ENCODE measurements around the gene PLCD1. TPM values are rescaled to one million over a fixed set of nuclear protein-coding genes. Genes with fewer than 3 reads are reported as not detected.
"Not testable (repeated sequence)": the region's sequence is repeated elsewhere in the genome, so short reads cannot be mapped to it uniquely, and the experiment has no call there.

Gene PLCD1
- total and polyA plus RNA-seq, 5 donors = 11.2 to 17.7 (median 13.7) TPM

- Histone ChIP-seq H3K4me1 (ENCODE audit: control insufficient read depth, insufficient read depth, low read length) (peaks cover 3% of the 10 kb centered on the region), H3K27me3 (ENCODE audit: control insufficient read depth, insufficient read depth) (no peaks in the 10 kb centered on the region), H3K27ac (ENCODE audit: low read length) (no peak overlapping the region), H3K4me3 (ENCODE audit: low read length) (no peak overlapping the region), H3K9me3 (ENCODE audit: control insufficient read depth, low read length) (no peaks in the 10 kb centered on the region)
- intact Hi-C loops (cut with DNase I) = no loop called here
- 74% methylated on average over 3 of the region's 3 CpGs for WGBS
- no peak for DNase-seq
- ATAC-seq = no peak
Measured at GRCh38 chr3:38036906-38037305, 7.5 kb upstream of the PLCD1 start.

GRCh38 chr3:38036286-38036685, 6.8 kb upstream of the PLCD1 start:
- no peak overlapping the region for H3K4me3 ChIP-seq (ENCODE audit: low read length)
- H3K27me3 ChIP-seq (ENCODE audit: control insufficient read depth, insufficient read depth) = no peaks in the 10 kb centered on the region
- 94% methylated on average over 5 of the region's 5 CpGs for WGBS
- H3K9me3 ChIP-seq (ENCODE audit: control insufficient read depth, low read length) = no peaks in the 10 kb centered on the region
- no peak for ATAC-seq
- peaks cover 3% of the 10 kb centered on the region for H3K4me1 ChIP-seq (ENCODE audit: control insufficient read depth, insufficient read depth, low read length)
- no peak overlapping the region for H3K27ac ChIP-seq (ENCODE audit: low read length)
- intact Hi-C loops (cut with DNase I) = no loop called here
- DNase-seq = no peak

- DNase-seq; H3K9me3 ChIP-seq (ENCODE audit: control insufficient read depth, low read length); H3K4me1 ChIP-seq (ENCODE audit: control insufficient read depth, insufficient read depth, low read length); H3K27ac ChIP-seq (ENCODE audit: low read length); H3K4me3 ChIP-seq (ENCODE audit: low read length); H3K27me3 ChIP-seq (ENCODE audit: control insufficient read depth, insufficient read depth); intact Hi-C loops (cut with DNase I); ATAC-seq: not testable (repeated sequence)
- WGBS = 86% methylated on average over 9 of the region's 9 CpGs
Measured at GRCh38 chr3:38034335-38034734, 4.9 kb upstream of the PLCD1 start.

DNA sequence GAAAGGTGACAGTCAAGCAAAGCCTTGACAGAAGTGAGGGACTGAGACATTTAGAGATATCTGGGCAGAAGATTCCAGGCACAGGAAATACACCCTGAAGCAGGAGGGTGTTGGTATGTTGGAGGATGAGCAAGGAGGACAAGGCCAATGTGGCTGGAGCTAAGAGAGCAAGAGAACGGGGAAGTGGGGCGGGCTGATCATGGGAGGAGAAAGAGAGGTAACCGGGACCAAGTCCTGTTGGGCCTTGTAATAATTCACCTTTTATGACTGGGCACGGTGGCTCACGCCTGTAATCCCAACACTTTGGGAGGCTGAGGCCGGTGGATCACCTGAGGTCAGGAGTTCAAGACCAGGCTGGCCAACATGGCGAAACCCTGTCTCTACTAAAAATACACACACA, 4.1 kb upstream of the PLCD1 start:
- H3K4me1 ChIP-seq (ENCODE audit: control insufficient read depth, insufficient read depth, low read length); DNase-seq; H3K27ac ChIP-seq (ENCODE audit: low read length); intact Hi-C loops (cut with DNase I); H3K27me3 ChIP-seq (ENCODE audit: control insufficient read depth, insufficient read depth); H3K9me3 ChIP-seq (ENCODE audit: control insufficient read depth, low read length); ATAC-seq; H3K4me3 ChIP-seq (ENCODE audit: low read length): not testable (repeated sequence)
- 88% methylated on average over 7 of the region's 7 CpGs for WGBS

- Histone ChIP-seq H3K9me3 (ENCODE audit: control insufficient read depth, low read length) (no peaks in the 10 kb centered on the region), H3K27me3 (ENCODE audit: control insufficient read depth, insufficient read depth) (no peaks in the 10 kb centered on the region), H3K4me1 (ENCODE audit: control insufficient read depth, insufficient read depth, low read length) (no peaks in the 10 kb centered on the region), H3K27ac (ENCODE audit: low read length) (no peak overlapping the region), H3K4me3 (ENCODE audit: low read length) (no peak overlapping the region)
- no peak for DNase-seq
- WGBS = 94% methylated on average over 1 of the region's 1 CpG
- no peak for ATAC-seq
- intact Hi-C loops (cut with DNase I) = no loop called here
Measured at GRCh38 chr3:38032328-38032865, 3.0 kb upstream of the PLCD1 start.

- no peaks in the 10 kb centered on the region for H3K9me3 ChIP-seq (ENCODE audit: control insufficient read depth, low read length)
- H3K4me1 ChIP-seq (ENCODE audit: control insufficient read depth, insufficient read depth, low read length) = no peaks in the 10 kb centered on the region
- H3K27me3 ChIP-seq (ENCODE audit: control insufficient read depth, insufficient read depth) = no peaks in the 10 kb centered on the region
- WGBS = 52% methylated on average over 9 of the region's 9 CpGs
- intact Hi-C loops (cut with DNase I) = no loop called here
- no peak overlapping the region for H3K27ac ChIP-seq (ENCODE audit: low read length)
- peak; percentile 2 to 22 for ATAC-seq
- no peak overlapping the region for H3K4me3 ChIP-seq (ENCODE audit: low read length)
- DNase-seq = peak in 1 of 3 donors; percentile 55
Measured at GRCh38 chr3:38031022-38031994, 1.9 kb upstream of the PLCD1 start.

- H3K4me3 ChIP-seq (ENCODE audit: low read length) = peak overlapping the region; percentile 85
- no peaks in the 10 kb centered on the region for H3K9me3 ChIP-seq (ENCODE audit: control insufficient read depth, low read length)
- DNase-seq (no peak), ATAC-seq (no peak)
- intact Hi-C loops (cut with DNase I) = no loop called here
- H3K4me1 ChIP-seq (ENCODE audit: control insufficient read depth, insufficient read depth, low read length) = no peaks in the 10 kb centered on the region
- peak overlapping the region; percentile 34 for H3K27ac ChIP-seq (ENCODE audit: low read length)
- WGBS = 39% methylated on average over 8 of the region's 8 CpGs
- H3K27me3 ChIP-seq (ENCODE audit: control insufficient read depth, insufficient read depth) = no peaks in the 10 kb centered on the region
Measured at GRCh38 chr3:38030126-38031021, 932 bp upstream of the PLCD1 start.

DNA sequence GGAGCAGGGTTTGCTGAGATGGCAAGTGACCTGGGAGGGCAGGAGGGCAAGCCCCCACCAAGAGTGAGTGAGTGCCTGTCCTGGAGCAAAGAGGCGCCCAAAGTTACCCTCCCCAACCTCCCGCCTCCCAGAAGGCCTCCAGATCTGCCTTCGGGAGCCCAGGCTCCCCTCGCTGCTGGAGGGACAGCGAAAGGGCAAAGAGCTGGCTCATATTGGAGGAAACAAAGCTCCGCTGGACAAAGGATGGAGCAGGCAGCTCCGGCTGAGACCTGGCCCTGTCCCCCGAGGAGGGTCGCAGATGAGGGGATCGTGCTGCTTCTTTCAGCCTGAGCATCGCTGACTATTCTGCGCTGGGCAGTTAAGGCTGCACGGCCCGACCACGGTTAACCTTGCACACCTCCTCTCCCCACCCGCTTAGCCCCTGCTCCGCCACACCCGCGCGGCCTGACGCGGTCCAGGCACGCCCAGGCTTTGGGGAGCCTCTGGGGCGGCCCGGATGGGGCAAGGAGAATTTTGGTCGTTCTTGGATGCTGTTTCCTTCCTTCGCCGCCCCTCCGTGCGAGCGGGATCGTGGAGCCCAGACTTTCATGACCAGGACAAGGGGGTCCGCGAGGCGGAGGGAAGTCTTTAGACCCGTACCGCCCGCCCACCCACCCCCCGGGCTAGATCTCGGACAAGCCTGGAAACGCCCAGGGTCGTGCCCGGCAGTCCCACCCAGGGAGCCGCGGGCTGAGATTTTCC, 651 bp downstream of the PLCD1 start:
- intact Hi-C loops (cut with DNase I) = no loop called here
- peak overlapping the region; percentile 85 for H3K4me3 ChIP-seq (ENCODE audit: low read length)
- DNase-seq = peak; percentile 50 to 80 (median 75)
- no peaks in the 10 kb centered on the region for H3K27me3 ChIP-seq (ENCODE audit: control insufficient read depth, insufficient read depth)
- H3K27ac ChIP-seq (ENCODE audit: low read length) = peak overlapping the region; percentile 43
- WGBS = 14% methylated on average over 45 of the region's 45 CpGs
- ATAC-seq = peak; percentile 2 to 7
- no peaks in the 10 kb centered on the region for H3K4me1 ChIP-seq (ENCODE audit: control insufficient read depth, insufficient read depth, low read length)
- no peaks in the 10 kb centered on the region for H3K9me3 ChIP-seq (ENCODE audit: control insufficient read depth, low read length)

GRCh38 chr3:38027466-38028465, 1.7 kb downstream of the PLCD1 start:
- Histone ChIP-seq H3K27ac (ENCODE audit: low read length) (no peak overlapping the region), H3K9me3 (ENCODE audit: control insufficient read depth, low read length) (no peaks in the 10 kb centered on the region), H3K4me1 (ENCODE audit: control insufficient read depth, insufficient read depth, low read length) (peaks cover 3% of the 10 kb centered on the region), H3K27me3 (ENCODE audit: control insufficient read depth, insufficient read depth) (no peaks in the 10 kb centered on the region), H3K4me3 (ENCODE audit: low read length) (no peak overlapping the region)
- DNase-seq = peak in 1 of 3 donors; percentile 33
- no peak for ATAC-seq
- intact Hi-C loops (cut with DNase I) = no loop called here
- 84% methylated on average over 6 of the region's 6 CpGs for WGBS
